GM21528 (cell line): ENCODE results near the gene RNF138.
"Not testable (repeated sequence)": the region's sequence is repeated elsewhere in the genome, so short reads cannot be mapped to it uniquely, and the experiment has no call there.

Experiments
- ATAC-seq: cut with Tn5 transposase; IDR thresholded peaks from one replicate; pipeline ENCODE4 v1.9.1; 2021; ENCODE audit warnings: mild to moderate bottlenecking, moderate library complexity; ENCODE audit not compliant: unreplicated experiment, low FRiP score

The RNF138 gene

DNA sequence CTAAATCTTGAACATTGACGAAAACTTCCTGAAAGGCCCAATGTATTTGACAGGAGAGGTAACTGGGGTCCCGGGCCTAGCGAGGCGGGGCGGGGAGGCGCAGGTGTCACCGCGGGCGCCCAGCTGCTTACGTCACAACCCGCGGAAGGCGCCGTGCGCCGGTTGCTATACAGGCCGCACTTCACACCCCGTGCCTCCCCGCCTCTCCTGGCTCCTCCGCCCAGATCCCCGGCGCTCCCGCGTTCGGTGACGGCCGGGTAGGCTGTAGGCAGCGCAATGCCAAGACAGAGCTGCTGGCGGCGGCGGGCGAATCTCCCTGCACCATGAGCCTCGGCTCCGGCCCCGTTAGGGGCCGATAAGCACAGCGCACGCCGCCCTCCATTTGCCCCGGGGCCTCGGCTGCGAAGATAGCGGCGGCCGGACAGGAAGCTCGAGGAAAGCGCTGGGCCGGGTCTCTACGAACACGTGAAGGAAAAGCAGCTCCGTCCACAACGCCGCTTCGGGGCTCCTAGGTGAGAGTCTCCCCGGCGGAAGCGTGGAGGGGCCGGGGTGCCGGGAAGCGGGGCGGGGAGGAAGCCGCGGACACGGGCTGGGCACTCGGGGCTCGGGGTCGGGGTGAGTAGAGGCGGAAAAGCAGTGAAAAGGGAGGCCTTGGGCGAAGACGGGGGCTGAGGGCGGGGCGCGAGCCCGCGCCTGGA is at the start of gene RNF138:
TSS of gene RNF138 (plus strand) at position 151 of the 698 bp plus-strand sequence. CDS start 903 bp downstream, outside the sequence.
- ATAC-seq = peak; percentile 67

DNA sequence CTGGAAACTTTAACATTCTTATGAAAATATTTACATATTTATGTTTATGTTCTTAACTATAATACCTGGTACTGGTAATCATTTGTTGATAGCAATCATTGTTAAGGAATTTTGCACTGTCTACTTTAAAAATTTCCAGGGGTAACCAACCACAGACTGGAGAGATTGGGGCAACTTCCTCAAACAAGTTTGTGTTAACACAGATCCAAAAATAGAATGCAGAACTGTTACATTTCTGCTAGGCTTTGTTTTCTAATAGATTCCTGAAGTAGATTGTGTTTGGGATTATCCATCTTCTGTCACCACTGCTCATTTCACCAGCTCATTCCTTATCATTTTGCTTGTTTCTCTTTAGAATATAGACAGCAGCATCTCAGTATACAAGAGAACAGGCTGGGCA is 49.3 kb upstream of the RNF138 start:
- no peak for ATAC-seq

DNA sequence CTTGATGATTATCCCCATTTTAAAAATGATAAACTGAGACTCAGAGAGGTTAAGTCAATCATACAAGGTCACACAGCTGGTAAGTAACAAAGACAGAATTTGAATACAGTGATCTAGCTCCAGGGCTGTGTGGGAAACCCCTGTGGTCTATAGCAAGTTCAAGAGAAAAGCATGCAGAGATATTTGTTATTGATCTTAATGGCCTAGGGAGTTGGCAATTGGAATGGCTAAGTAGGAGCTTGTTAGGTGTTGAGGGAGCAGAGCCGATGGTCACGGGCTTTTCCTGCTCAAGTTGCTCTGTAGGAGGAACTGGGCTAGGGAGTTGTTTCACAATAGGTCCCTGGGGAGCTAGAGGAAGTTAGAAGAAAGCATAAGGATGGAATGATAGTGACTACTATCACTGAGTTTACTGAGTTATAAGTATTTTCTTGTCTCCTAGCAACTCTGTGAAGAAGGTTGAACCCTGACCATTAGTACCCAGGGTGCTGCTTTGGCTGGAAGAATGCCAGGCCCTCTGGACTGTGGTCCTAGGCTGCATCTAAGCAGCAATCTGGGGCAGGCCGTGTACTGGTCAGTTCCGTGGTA is 43.1 kb upstream of the RNF138 start:
- ATAC-seq = peak; percentile 66

DNA sequence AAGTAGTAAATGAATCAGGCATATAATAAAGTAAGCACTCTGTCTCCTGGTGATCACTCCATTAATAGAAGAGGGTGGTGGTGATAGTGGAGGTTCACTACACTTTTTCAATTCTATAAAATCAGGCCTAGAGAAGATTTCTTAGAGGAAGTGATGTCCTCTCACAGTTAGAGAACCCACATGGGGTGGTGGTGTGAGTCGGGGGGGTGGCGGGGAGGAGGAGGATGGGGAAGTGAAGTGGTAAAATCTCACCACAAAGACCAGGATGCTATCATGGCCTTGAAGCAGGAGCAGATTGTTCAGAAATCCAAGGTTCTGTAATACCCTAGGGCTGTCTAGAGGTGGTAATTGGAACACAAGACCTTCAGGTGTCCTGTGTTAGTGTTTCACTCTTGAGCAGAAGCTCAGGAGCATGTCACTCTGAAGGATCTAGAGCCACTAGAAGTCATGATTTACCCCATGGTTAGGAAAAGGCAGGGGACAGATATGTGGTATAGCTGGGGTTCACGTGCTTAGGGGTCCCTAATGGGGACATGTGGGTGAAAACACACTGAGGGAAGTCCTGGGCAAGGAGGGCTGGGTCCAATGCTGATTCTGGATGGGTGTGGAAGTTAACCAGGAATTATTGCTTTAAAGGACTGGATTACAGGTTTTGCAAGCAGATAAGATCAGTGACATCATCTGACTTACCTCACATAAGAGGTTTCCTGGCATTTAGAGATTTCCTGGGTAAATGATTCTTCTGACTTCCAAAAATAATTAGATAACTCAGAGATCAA is 42.1 kb upstream of the RNF138 start:
- ATAC-seq = peak; percentile 37

DNA sequence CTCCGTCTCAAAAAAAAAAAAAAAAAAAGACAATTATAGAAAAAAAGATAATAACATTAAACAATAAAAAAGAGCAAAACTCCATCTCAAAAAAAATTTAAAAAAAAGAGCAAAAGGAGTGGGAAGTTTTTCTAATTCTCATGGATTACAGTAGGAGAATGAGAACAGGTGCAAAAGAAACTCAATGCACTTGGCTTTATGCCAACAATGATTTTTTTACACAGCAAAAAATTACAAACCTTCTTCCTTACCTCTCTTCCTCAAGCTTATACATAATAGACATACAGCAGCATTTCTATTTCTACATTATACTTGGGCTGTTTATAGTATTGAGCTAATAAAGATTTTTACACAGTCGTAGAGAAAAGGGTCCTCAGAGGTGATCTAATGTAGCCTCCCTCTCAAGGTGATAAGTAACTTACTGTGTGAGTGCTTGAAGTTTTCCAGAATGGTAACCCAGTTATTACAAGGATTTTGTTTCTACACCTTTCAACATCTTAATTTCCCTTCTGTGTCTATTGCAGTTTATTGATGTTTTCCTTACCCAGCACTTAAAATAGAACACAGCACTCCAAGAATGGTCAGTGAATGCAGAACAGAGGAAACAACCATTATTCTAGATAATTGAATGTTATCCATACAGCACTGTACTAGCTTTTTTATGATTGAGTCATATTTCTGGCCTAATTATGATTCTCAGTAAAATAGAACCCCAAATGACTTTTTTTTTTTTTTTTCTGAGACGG is 34.9 kb upstream of the RNF138 start:
- ATAC-seq = no peak

- no peak for ATAC-seq
Measured at GRCh38 chr18:32057624-32058165, 34.0 kb upstream of the RNF138 start.

DNA sequence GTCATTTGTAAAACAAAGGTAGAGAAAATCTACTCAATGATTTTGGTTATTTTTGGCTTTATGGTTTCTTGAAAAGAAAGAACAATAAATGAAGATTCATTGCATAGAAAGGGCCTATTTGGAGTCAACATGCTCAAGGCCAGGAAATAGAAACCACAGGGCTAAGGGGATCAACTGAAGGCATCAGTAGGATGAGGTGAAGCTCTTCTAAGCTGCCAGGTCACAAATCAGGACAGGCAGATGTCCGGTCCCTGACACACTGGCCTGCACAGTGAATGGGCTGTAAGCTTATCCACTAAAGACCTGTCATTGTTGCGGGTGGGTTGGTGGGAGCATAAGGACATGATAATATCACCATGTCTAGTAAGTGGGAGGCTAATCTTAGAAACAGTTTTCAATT is 31.6 kb upstream of the RNF138 start:
- ATAC-seq = no peak

DNA sequence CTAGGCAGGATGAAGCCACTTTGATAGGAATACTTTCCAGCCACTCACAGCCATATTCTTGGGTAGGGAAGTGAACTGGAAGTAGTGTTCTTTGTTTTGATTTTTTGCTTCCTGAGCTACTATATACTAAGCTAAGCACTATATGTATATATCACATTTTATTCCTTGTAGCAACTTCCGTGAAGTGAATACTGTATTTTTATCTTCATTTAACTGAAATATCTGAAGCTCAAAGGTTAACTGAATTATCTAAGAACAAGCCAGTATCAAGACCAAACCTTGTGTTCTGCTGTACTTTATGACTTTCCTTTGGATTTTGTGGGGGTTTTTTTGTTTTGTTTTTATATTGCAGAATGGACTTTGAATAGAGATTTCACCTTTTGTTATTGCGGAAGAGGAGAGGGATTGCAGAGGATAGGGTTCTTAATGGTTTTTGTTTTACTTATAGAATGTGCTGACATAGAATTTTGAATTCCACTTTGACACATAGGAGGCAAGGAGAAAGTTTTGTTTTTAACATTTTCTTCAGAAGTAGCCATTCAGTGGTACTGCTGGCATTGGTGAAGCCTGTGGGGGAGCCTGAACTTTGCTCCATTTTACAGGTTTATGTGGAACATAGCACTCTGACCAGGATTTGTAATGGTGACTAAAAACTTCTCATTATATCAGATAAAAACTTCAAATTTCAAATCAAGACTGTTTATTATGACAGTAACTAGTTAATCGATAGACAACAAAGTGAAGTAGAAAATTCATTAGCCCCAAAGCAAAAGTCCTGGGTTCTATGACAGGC is 24.1 kb upstream of the RNF138 start:
- no peak for ATAC-seq

DNA sequence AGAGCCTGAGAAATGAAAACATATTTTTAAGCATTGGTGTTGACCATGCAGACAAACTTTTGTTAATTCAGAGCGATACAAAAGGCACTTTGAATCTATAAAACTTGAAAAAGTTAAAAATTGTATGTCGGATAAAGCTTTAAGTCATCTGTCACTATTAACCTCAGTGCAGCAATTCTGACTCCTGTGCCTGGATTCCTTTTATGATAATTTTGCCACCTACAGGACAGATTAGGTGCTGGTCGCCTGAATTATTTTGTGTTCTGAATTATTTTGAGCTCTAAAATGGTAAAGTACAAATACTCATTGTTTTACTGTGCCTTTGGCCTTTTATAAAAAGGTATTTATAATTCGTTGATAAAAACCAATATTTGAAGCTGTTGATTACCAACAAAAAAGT is 19.4 kb upstream of the RNF138 start:
- no peak for ATAC-seq

DNA sequence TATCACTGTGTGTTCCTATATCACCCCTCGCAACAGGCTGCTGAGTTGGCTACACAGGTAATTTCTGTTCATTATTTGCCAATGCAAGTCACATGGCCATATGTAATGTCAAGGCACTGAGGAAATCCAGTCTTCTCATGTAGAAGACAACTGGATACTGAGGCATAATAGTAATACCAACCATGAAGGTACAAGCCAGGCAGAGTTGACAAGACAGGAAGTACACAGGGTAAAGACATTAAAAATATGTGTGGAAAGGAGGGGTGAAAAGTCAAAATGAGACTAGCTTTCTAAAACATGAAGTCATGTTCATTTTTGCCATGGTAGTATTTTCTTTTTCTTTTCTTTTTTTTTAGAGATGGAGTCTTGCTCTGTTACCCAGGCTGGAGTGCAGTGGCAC is 17.5 kb upstream of the RNF138 start:
- ATAC-seq = no peak

- no peak for ATAC-seq
Measured at GRCh38 chr18:32078845-32079244, 12.8 kb upstream of the RNF138 start.

DNA sequence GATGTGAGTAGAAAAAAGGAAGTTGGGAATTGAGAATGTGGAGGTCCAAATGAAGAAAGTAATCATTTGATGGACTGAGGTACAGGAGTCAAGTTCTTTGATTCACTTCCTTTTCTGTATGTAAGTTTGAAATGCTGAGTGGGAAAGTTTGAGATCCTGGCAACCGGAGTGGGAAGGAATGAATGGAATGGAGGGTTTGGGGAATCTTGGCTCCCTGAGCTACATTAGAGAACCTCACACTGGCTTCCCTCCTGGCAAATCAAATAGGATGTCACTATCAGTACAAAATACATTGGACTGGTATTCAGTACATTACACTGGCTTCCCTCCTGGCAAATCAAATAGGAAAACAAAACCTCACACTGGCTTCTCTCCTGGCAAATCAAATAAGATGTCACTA is 9.8 kb upstream of the RNF138 start:
- ATAC-seq = no peak

DNA sequence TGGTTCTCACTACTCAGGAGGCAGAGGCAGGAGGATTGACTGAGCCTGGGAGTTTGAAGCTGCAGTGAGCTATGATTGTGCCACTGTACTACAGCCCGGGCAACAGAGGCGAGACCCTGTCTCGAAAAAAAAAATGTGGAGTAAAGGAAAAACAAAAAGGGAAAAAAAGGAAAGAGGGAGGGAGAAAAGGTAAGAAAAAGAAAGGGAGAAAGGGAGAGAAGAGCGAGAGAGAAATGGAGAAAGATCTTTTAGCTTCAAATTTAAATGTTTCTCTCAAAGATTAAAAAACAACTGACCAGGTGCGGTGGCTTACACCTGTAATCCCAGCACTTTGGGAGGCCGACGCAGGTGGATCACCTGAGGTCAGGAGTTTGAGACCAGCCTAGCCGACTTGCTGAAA is 7.9 kb upstream of the RNF138 start:
- ATAC-seq = no peak

DNA sequence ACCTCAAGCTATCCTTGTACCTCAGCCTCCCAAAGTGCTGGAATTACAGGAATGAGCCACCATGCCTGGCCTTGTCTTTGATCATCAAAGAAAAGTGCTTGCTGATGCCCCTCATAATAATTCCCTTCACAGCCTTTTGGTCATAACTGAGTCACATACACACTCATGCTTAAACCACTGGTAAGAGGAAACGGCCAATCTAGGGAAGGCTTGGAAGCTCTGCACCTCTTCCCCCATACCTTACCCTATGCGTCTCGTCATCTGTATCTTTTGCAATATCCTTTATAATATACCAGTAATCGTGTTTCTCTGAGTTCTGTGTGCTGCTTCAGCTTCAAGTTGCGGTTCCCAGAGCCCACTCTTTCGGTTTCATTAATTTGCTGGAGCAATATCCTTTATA is 4.8 kb upstream of the RNF138 start:
- ATAC-seq = no peak

DNA sequence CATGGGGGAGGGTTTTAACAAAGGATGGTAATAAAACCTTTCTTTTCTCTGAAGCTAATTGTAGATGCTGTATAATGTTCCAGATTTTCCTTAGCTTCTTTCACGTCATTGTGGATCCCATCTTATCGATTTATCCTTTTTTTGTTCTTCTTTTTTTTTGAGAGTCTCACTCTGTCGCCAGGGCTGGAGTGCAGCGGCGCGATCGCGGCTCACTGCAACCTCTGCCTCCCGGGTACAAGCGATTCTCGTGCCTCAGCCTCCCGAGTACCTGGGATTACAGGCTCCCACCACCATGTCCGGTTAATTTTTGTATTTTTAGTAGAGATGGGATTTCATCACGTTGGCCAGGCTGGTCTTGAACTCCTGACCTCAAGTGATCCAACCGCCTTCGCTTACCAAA is 843 bp upstream of the RNF138 start:
- not testable (repeated sequence) for ATAC-seq

DNA sequence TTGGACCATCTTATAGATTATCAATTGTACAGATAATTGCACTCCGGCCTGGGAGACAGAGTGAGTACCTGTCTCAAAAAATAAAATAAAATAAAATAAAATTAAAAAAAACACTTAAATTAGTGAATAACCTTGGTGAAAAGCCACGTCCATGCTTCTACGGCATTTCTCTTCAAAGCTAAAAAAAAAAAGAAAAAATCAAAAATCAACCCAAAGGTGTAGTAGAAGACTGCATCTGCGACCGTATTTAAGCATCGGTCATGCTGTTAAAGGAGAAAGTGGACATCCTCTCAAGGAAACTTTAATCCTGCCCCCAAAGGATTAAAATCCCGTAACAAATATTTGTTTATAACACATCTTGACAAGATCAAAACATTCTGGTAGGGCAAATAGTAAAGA is 350 bp upstream of the RNF138 start:
- ATAC-seq = no peak

DNA sequence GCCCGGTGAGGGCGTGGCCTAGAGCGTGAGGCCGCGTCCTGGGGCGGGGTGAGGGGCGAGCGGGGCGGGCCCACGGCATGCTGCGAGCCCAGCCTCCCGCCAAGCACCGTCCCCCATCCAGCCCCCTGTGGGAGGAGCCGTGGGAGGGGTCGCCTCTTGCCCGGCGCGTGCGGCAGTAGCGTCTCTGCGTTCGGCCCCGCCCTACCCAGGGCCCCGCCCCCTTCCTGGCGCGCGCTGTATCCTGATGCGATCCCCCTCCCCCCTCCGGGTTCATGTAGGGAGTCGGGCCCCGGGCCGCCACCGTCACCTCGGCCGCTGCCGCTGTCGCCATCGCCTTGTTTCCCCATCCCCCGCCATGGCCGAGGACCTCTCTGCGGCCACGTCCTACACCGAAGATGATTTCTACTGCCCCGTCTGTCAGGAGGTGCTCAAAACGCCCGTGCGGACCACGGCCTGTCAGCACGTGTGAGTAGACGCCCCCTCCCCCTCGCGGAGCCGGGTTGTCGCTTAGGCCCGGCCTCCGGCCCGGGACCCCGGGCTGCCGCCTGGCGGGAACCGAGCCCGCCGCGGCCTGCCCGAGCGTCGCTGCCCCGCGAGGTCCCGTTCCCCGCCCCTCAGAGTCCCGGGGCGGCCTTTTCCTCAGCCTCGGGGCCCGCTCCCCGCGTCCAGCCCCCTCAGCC is 888 bp downstream of the RNF138 start:
- ATAC-seq = peak; percentile 83

DNA sequence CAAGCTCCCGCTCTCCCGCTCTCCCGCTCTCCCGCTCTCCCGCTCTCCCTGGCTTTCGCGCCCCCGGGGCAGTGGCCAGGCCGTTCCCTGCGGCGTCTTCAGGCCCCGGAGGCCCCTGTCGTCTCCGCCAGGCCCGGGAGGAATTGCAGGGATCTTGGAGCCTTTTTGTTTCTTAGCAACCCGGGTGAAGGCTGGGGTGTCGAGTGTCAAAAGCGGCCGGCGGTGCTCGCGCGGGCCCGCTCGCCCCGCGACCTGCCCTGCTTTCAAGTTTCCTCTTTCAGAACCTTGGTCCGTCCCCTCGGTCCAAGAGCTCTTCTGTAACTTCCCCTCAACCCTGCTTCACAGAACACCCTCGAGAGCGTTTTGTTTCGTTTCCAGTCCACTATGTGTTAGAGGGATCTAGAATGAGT is 1.4 kb downstream of the RNF138 start:
- peak; percentile 35 for ATAC-seq

- no peak for ATAC-seq
Measured at GRCh38 chr18:32093523-32093922, 1.8 kb downstream of the RNF138 start.
